HG03520 (cell line): Measurements from ENCODE around the gene PASK.

Experiments used
- ATAC-seq: cut with Tn5 transposase; IDR thresholded peaks from one replicate; pipeline ENCODE4 v1.9.1; 2021; ENCODE audit warnings: mild to moderate bottlenecking, moderate library complexity; ENCODE audit not compliant: unreplicated experiment

PASK gene

DNA sequence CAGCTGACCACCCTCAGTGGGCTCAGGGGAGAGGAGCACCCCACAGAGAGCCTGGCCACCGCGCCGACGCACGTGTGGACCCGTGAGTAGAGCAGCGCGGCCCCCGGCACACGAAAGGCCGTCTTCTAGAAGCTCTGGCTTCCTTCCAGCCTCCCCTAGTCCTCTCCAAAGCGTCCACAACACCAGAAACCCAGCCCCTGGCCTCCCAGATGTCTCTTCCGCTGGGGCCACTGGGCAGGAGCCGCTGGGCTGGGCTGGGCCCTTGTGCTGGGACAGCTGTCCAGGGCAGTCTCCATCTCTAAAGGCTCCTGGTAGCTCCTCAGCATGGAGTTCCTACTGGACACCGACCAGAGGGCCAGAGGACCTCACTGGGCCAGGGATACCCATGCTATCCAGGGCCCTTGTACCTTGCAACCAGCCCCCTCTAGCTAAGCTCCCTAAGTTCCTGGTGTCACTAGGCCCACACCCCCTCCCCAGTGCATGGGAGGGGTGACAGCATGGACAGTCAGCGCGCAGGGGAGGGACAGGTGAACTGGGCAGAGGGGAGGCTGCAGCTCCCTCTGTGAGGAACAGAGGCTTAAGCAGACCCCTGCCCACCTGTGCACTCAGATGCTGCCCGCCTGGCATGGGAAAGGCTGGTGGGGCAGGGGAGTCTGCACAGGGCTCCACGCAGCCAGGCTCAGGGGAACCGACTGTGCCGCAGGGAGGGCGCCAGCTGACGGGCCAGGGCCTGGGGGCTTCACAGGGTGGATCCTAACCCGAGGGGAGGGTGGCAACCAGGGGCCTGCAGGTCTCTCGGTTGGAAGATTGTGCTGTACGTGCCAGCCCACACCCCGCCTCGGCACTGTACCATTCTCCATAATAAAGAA is 80.1 kb downstream of the PASK start:
- no peak for ATAC-seq

DNA sequence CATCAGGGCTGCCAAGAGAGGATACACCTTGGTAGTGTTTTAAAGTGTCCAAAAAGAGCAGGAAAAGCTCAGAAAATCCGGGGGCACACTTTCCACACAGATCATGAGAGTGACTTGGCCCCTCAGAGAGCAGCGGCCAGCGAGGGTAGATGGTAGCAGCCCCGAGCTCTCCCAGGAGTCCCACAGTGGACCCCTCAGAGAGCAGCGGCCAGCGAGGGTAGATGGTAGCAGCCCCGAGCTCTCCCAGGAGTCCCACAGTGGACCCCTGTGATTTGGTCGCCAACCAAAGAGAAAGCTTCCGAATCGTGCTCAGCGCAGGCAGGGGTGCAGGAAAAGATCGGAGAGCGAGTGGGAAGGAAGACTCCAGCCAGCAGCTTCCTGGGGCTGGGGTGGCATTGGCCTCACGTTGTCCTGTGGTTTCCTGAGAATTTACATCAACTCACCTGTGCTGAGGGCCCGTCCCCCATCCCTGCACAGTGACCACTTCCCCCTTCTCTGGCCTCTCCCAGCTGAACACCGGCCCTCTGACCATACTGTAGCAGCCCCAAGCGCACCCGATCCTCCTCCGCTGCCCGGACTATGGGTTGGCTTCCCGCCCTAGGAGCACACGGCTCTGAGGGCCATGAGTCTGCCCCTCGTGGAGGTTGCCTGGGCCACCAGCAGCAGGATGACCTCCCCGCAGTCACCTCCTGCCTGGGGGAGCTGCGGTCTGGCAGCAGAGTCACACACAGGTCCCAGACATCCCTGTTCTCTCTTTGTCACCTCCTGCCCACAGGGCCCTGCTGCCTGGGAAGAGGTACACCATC is 80.9 kb downstream of the PASK start:
- no peak for ATAC-seq

DNA sequence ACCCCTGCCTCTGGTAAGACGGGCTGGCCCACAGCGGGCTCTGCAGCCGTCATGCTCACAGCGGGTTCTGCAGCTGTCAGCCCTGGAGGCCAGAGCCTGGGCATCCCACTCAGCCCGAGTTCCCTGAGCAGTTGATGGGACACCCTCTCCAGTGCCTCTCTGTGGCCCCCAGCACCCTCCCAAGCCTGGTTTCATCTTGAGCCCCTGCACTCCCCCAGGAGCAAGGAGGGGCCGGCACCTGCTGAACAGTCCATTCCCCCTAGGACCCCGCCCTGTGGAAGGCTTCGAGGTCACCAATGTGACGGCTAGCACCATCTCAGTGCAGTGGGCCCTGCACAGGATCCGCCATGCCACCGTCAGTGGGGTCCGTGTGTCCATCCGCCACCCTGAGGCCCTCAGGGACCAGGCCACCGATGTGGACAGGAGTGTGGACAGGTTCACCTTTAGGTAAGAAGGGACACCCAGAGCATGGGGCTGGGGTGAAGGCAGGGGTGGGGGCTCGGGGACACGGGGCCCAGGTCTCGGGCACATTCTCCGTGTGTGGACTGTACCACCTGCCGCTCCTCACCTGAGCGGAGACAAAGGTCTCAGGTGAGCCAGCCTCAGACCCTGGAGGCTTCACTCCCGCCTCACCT is 81.7 kb downstream of the PASK start:
- ATAC-seq, result no peak

DNA sequence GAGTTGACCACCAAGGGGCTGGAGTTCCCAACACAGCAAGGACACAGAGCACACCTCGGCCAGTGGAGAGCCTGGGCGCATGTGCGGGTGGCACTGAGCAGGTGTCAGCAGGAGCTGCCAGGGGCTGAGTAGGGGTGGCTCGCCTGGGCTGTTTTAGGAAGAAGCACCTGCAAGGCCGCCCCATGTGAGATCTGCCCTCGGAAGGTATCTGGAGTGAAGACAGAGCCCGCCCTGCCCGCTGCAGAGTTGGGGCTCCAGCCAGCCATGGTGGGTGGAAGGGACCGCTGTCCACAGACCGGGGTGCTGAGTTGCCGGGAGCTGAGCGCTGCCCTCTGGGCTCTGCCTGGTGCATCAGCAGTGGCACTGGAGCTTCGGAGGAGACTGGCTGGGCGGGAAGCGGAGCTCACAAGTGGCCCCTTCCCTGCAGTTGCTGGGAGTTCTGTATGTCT is 82.4 kb downstream of the PASK start:
- ATAC-seq, result no peak

DNA sequence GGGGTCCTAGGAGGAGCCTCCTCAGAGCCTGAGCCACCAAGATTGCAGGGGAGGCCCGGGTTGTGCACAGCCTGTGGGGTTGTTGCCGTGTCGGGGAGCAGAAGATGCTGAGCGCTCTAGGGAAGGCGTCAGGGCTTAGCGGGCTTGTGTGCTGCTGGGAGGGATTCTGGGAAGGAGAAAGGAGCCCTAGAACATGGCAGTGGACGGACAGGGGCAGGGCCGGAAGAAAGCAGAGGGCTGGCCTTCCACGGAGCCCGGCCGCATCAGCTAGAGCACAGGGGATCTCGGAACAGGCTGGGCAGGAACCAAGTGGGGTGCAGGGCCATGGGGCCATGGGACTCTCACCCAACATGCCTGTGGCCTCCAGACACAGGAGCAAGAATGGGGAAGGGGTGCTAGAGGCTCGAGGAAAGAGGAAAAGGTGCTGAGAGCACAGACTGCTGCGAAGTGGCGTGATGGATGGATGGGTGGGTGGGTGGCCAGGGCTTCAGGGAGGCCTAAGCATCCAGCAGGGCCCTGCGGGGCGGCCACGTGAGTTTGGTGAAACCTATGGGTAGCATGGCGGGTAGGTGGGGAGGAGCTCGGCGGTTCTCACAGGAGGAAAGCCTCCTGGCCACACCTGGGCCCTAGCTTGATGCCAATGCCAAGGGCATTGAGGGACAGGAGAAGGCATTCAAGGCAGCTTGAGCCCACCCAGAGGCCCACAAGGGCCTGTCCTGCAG is 82.9 kb downstream of the PASK start:
- no peak for ATAC-seq

DNA sequence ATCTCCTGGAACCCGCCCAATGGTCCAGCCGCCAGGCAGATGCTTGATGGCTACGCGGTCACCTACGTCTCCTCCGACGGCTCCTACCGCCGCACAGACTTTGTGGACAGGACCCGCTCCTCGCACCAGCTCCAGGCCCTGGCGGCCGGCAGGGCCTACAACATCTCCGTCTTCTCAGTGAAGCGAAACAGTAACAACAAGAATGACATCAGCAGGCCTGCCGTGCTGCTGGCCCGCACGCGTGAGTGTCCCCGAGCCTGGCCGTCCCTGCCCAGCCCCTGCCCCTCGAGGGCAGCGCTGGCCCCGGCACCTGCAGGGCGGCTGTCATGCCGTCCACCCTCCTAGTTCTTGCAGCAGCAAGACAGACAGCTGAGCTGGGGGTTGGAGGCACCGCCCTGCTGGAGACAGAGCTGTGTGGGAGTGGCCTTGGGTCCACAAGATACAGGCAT is 83.9 kb downstream of the PASK start:
- no peak for ATAC-seq

DNA sequence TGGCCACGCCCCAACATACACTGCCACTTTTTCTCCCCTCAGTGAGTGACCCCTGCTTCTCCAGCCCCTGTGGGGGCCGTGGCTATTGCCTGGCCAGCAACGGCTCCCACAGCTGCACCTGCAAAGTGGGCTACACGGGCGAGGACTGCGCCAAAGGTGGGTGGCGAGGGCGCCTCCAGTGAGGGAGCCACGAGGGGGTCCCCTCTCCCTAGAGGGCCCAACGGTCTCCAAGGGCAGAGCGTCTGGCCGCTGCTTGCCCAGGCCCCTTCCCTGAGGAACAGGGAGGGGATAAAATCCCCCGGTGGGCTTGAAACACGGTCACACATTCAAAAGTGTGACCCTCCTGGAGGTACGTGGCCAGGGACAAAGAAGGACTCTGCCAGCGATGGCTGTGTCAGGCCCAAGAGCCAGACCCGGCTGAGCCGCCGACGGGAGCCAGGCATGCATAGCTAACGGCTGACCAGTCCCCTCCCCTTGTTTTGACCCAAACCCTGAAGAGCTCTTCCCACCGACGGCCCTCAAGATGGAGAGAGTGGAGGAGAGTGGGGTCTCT is 84.4 kb downstream of the PASK start:
- ATAC-seq, result no peak

DNA sequence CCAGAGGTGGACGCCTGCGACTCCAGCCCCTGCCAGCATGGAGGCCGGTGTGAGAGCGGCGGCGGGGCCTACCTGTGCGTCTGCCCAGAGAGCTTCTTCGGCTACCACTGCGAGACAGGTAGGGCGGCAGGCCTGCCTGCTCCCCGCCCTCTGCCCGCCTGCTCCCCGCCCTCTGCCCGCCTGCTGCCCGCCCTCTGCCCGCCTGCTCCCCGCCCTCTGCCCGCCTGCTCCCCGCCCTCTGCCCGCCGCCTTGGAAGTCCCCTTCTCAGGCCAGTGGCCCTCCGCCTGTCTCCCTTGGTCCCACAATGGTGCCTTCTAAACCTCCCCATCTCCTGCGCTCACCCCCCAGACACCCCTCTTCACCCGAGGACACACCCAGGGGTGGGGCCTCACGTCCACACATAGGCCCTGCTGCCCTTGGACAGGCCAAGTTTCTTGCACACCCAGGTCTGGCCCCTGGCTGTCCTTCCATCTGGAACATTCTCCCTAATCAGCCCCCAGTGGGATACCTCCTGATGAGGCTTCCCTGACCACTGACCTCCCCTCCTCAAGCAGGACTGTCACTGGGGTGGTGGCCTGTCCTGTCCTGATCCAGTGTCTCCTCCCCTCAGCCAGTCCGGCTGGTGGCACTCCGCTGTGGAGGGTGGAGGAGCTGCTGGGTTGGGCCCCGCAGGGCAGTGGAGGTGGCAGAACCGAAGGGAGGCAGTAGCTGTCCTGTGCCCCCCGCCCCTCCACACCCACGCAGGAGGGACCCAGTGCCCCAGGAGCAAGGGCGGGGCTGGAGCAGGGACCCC is 85.1 kb downstream of the PASK start:
- ATAC-seq, result no peak

DNA sequence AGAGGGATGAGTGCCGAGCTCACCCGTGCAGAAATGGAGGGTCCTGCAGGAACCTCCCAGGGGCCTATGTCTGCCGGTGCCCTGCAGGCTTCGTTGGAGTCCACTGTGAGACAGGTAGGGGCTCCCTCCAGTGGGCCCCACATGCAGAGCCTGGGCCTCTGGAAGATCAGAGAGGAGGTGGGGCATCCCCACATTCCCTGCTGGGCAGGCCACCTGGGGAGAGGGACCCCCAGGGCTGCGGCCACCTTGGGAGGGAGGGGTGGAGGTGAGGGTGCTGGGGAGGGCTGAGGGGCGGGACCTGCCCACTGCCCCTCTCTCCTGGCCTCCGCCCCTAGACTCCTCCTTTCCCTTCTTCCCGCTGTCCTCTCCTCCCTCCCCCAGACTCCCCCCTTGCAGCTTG is 85.7 kb downstream of the PASK start:
- no peak for ATAC-seq

DNA sequence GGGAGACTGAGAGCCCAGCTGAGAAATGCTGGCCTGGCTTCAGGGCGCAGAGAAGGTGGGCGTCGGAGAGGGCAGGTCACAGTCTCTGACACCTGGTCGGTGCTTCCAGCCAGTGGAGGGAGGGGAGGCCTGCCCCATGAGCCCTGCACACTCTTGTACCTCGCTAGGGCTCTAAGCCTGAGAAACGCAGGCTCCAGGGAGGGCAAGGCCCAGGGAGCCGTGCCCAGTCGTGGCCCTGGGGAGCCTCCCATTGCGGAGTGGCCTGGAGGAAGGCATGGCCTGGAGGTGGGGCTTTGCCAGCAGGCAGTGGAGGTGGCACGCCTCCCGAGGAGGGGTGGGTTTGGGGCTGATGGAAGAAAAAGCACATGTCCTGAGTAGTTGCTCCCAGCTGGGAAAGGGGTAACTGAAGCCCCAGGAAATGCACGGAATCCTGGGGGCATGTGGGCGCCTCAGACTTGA is 86.2 kb downstream of the PASK start:
- ATAC-seq, result no peak

DNA sequence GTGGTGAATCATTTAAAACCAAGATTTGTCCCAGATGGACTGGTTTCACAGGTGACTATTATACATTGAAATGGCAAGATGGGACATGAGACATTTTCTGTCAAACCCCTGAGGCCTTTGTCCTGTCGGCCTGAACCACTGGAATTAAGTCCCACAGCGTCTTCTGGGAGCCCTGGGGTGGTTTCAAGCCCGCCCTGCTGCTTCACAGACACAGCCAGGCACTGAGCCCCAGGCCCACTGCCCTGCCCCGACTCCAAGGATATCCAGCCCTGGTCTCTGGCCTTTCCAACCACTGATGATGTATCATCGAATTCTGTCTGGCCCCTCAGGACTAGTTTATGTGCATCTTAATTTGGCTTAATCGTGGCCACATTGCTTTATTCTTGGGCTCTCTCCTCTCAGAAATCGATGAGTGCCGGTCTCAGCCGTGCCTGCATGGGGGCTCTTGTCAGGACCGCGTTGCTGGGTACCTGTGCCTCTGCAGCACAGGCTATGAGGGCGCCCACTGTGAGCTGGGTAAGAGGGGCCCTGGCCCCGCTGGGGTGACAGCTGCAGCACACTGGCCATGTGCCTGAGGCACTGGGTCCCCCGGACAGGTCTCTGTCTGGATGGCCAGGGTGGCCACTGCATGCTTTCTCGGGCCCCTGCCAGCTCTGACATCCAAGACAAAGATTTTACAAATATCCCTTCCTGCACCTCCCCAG is 86.7 kb downstream of the PASK start:
- ATAC-seq, result no peak

DNA sequence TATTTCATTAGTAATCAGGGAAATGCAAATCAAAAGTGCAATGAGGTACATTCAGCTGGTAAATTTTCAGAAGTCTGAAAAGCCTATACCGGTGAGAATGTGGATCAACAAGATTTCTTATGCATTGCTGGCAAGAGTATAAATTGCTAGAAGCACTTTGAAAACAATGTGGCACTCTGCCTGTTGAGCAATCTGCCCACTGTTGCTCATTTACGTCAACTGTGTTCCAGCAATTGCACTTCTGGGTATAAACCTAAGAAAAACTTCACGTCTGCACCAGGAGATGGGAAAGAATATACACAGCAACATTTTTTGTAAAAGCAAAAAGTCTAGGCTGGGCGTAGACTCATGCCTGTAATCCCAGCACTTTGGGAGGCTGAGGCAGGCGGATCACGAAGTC is 88.0 kb downstream of the PASK start:
- ATAC-seq, result no peak
